ENCODE measurements around the gene RAD9A. TPM values are rescaled to one million over a fixed set of nuclear protein-coding genes. Genes with fewer than 3 reads are reported as not detected.

Gene RAD9A
- polyA plus RNA-seq, 1 of the 3 experiments (the other 2 are of a cell fraction) = 22.3 TPM

DNA sequence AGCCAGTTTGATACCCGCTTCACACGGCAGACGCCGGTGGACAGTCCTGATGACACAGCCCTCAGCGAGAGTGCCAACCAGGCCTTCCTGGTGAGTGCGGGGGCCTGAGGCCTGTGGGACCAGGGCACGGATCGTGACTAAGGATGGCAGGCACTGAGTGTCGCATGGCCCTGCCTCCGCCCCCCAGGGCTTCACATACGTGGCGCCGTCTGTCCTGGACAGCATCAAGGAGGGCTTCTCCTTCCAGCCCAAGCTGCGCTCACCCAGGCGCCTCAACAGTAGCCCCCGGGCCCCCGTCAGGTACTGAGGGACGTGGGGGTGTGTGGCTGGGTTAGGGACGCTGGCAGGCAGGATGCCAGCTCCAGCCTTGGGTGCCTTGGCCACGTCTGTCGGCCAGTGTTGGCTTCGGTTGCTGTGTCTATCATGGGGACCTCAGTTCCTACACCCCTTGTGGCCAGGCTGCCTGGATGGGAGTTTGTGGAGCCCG, 42.7 kb downstream of the RAD9A start:
- Histone ChIP-seq H3K4me2 (no peak overlapping the region), H2AFZ (ENCODE audit: low read depth) (no peak overlapping the region)
- 100% methylated on average over 2 of the region's 23 CpGs for WGBS (ENCODE audit: low lambda C conversion rate)

More for the DNA sequence above, 42.7 kb downstream of the RAD9A start:
- H3K27ac ChIP-seq (ENCODE audit: low read depth in 2 of 2, low read length in 1 of 2) = no peak overlapping the region
- H3F3A ChIP-seq (replicated peaks; ENCODE audit: insufficient read depth) = no peaks in the 10 kb centered on the region
- no peaks in the 10 kb centered on the region for H4K20me1 ChIP-seq (ENCODE audit: insufficient read depth)
- H3K4me3 ChIP-seq (ENCODE audit: low read depth in 2 of 2, low read length in 1 of 2) = no peak overlapping the region
- CTCF ChIA-PET = no interaction called here
- POLR2A ChIA-PET = no interaction called here
- TF ChIP-seq GABPA (IDR thresholded peaks at IDR 0.05; ENCODE audit: low read depth) = no peak
- TF ChIP-seq ZBTB33 (IDR thresholded peaks at IDR 0.05; ENCODE audit: borderline replicate concordance, low read depth) = no peak
- TF ChIP-seq, protein P1, sequence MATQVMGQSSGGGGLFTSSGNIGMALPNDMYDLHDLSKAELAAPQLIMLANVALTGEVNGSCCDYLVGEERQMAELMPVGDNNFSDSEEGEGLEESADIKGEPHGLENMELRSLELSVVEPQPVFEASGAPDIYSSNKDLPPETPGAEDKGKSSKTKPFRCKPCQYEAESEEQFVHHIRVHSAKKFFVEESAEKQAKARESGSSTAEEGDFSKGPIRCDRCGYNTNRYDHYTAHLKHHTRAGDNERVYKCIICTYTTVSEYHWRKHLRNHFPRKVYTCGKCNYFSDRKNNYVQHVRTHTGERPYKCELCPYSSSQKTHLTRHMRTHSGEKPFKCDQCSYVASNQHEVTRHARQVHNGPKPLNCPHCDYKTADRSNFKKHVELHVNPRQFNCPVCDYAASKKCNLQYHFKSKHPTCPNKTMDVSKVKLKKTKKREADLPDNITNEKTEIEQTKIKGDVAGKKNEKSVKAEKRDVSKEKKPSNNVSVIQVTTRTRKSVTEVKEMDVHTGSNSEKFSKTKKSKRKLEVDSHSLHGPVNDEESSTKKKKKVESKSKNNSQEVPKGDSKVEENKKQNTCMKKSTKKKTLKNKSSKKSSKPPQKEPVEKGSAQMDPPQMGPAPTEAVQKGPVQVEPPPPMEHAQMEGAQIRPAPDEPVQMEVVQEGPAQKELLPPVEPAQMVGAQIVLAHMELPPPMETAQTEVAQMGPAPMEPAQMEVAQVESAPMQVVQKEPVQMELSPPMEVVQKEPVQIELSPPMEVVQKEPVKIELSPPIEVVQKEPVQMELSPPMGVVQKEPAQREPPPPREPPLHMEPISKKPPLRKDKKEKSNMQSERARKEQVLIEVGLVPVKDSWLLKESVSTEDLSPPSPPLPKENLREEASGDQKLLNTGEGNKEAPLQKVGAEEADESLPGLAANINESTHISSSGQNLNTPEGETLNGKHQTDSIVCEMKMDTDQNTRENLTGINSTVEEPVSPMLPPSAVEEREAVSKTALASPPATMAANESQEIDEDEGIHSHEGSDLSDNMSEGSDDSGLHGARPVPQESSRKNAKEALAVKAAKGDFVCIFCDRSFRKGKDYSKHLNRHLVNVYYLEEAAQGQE (IDR thresholded peaks at IDR 0.05; ENCODE audit: low read depth, low read length) = no peak
- no peak for TF ChIP-seq EZH2phosphoT487 (IDR thresholded peaks at IDR 0.05; ENCODE audit: borderline replicate concordance, low read depth)
- no peak for TF ChIP-seq FOXM1 (IDR thresholded peaks at IDR 0.05; ENCODE audit: low read depth)
- no peak for TF ChIP-seq MEF2A (IDR thresholded peaks at IDR 0.05; ENCODE audit: borderline replicate concordance, low read depth)
- TF ChIP-seq, protein P2, sequence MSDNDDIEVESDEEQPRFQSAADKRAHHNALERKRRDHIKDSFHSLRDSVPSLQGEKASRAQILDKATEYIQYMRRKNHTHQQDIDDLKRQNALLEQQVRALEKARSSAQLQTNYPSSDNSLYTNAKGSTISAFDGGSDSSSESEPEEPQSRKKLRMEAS (IDR thresholded peaks at IDR 0.05; ENCODE audit: low read depth) = no peak
- TF ChIP-seq NRF1 (IDR thresholded peaks at IDR 0.05; ENCODE audit: low read depth, low read length) = no peak
- no peak for TF ChIP-seq RCOR1 (IDR thresholded peaks at IDR 0.05; ENCODE audit: low read length)
- no peak for TF ChIP-seq EP300 (IDR thresholded peaks at IDR 0.05; ENCODE audit: borderline replicate concordance in 1 of 2, low read depth in 1 of 2, low read length in 1 of 2)
- no peak for TF ChIP-seq ELF1 (IDR thresholded peaks at IDR 0.05)
- no peak for TF ChIP-seq TAF1 (IDR thresholded peaks at IDR 0.05; ENCODE audit: borderline replicate concordance, low read depth, low read length)
- TF ChIP-seq RXRA (IDR thresholded peaks at IDR 0.05; ENCODE audit: borderline replicate concordance, low read depth) = no peak
- TF ChIP-seq, protein P3, sequence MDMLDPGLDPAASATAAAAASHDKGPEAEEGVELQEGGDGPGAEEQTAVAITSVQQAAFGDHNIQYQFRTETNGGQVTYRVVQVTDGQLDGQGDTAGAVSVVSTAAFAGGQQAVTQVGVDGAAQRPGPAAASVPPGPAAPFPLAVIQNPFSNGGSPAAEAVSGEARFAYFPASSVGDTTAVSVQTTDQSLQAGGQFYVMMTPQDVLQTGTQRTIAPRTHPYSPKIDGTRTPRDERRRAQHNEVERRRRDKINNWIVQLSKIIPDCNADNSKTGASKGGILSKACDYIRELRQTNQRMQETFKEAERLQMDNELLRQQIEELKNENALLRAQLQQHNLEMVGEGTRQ (IDR thresholded peaks at IDR 0.05; ENCODE audit: borderline replicate concordance, low read depth, low read length) = no peak
- no peak for TF ChIP-seq GATA2 (CRISPR knock-in tag; IDR thresholded peaks at IDR 0.05)
- no peak for TF ChIP-seq TEAD4 (IDR thresholded peaks at IDR 0.05; ENCODE audit: borderline replicate concordance, insufficient read depth)
- TF ChIP-seq SMC3 (IDR thresholded peaks at IDR 0.05; ENCODE audit: low read depth, low read length) = no peak
- peaks cover 16% of the 10 kb centered on the region for H3K79me2 ChIP-seq (ENCODE audit: insufficient read depth)
- H3K27me3 ChIP-seq (ENCODE audit: insufficient read depth) = no peaks in the 10 kb centered on the region
- H3K9me2 ChIP-seq = no peaks in the 10 kb centered on the region
- H3K9me3 ChIP-seq = no peaks in the 10 kb centered on the region
- H3K9ac ChIP-seq = no peak overlapping the region
- H3K36me3 ChIP-seq (replicated peaks in 1 of 2; ENCODE audit: control insufficient read depth in 1 of 2, insufficient read depth in 2 of 2, low read length in 1 of 2) = peaks cover 3 to 43% of the 10 kb centered on the region in 2 experiments
- peaks cover 0 to under 1% of the 10 kb centered on the region in 2 experiments; a peak in 1 of 4 replicates for H3K4me1 ChIP-seq (ENCODE audit: control insufficient read depth in 1 of 2, insufficient read depth in 2 of 2, low read depth in 1 of 2, low read length in 1 of 2)
- no peak for DNase-seq
